IMR-90 (cell line): ENCODE results near the gene DOCK10.

Experiments used
- BHLHE40 ChIP-seq: fragments of 150-350 bp; IDR thresholded peaks from 2 replicates; pipeline ENCODE4 v1.6.1; 2016; ENCODE audit warnings: mild to moderate bottlenecking, low read depth, low read length
- CEBPB ChIP-seq: IDR thresholded peaks from 2 replicates; pipeline ENCODE4 v1.6.1; 2012; ENCODE audit warnings: low read depth, low read length, improper control_type of control experiment
- CTCF ChIP-seq: conservative IDR thresholded peaks from 2 replicates; pipeline ENCODE4 v1.5.1; 2012; ENCODE audit warnings: mild to moderate bottlenecking, low read depth, low read length, improper control_type of control experiment
- ELK1 ChIP-seq: fragments of 150-350 bp; IDR thresholded peaks from 2 replicates; pipeline ENCODE4 v1.6.1; 2016; ENCODE audit warnings: low read depth, mild to moderate bottlenecking, low read length, moderate library complexity, borderline replicate concordance
- MAFK ChIP-seq: IDR thresholded peaks from 2 replicates; pipeline ENCODE4 v1.6.1; 2012; ENCODE audit warnings: low read depth, low read length, improper control_type of control experiment
- MAZ ChIP-seq: IDR thresholded peaks from 2 replicates; pipeline ENCODE4 v1.6.1; 2012; ENCODE audit warnings: low read depth, mild to moderate bottlenecking, low read length, improper control_type of control experiment, moderate library complexity, borderline replicate concordance
- NFE2L2 ChIP-seq: fragments of 150-350 bp; IDR thresholded peaks from 2 replicates; pipeline ENCODE4 v1.6.1; 2016; ENCODE audit warnings: low read depth, mild to moderate bottlenecking, low read length
- POLR2A ChIP-seq: IDR thresholded peaks from 2 replicates; pipeline ENCODE4 v1.6.1; 2012; ENCODE audit warnings: mild to moderate bottlenecking, low read depth, low read length
- RCOR1 ChIP-seq: IDR thresholded peaks from 2 replicates; pipeline ENCODE4 v1.6.1; 2012; ENCODE audit warnings: mild to moderate bottlenecking, low read length, improper control_type of control experiment; ENCODE audit not compliant: insufficient replicate concordance
- SMC3 ChIP-seq: fragments of 150-350 bp; IDR thresholded peaks from 2 replicates; pipeline ENCODE4 v1.6.1; 2016; ENCODE audit warnings: low read depth, mild to moderate bottlenecking, antibody characterized with exemption, low read length, moderate library complexity
- USF2 ChIP-seq: fragments of 150-350 bp; IDR thresholded peaks from 2 replicates; pipeline ENCODE4 v1.6.1; 2017; ENCODE audit warnings: mild to moderate bottlenecking, antibody characterized with exemption, low read length, low read depth

- TF ChIP-seq CTCF (no peak), USF2 (no peak), POLR2A (no peak), ELK1 (no peak), RCOR1 (no peak), MAZ (no peak), NFE2L2 (no peak), BHLHE40 (no peak), CEBPB (no peak), MAFK (no peak), SMC3 (no peak)
Observed at GRCh38 chr2:225076125-225076524, 33.9 kb upstream of the DOCK10 start.
